ENCODE results near the gene PLEKHM2. TPM values are rescaled to one million over a fixed set of nuclear protein-coding genes. Genes with fewer than 3 reads are reported as not detected.

PLEKHM2 gene
- total RNA-seq, 1 donor from 2014 or later: 105 TPM

- intact Hi-C loops (cut with micrococcal nuclease): no loop called here
- TF ChIP-seq, protein P1, sequence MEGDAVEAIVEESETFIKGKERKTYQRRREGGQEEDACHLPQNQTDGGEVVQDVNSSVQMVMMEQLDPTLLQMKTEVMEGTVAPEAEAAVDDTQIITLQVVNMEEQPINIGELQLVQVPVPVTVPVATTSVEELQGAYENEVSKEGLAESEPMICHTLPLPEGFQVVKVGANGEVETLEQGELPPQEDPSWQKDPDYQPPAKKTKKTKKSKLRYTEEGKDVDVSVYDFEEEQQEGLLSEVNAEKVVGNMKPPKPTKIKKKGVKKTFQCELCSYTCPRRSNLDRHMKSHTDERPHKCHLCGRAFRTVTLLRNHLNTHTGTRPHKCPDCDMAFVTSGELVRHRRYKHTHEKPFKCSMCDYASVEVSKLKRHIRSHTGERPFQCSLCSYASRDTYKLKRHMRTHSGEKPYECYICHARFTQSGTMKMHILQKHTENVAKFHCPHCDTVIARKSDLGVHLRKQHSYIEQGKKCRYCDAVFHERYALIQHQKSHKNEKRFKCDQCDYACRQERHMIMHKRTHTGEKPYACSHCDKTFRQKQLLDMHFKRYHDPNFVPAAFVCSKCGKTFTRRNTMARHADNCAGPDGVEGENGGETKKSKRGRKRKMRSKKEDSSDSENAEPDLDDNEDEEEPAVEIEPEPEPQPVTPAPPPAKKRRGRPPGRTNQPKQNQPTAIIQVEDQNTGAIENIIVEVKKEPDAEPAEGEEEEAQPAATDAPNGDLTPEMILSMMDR (IDR thresholded peaks at IDR 0.05): no peak
- Mint-ChIP-seq H3K27me3 (no peaks in the 10 kb centered on the region), H3K4me3 (no peak overlapping the region), H3K36me3 (ENCODE audit: low read depth) (peaks cover 72% of the 10 kb centered on the region), H3K9me3 (no peaks in the 10 kb centered on the region), H3K4me1 (no peaks in the 10 kb centered on the region), H3K27ac (no peak overlapping the region)
- DNase-seq (no peak), ATAC-seq (ENCODE audit: low read depth) (no peak)
- CTCF ChIA-PET: no interaction called here
- POLR2A ChIA-PET: no interaction called here
Observed at GRCh38 chr1:15718199-15718601, 34.1 kb downstream of the PLEKHM2 start.

GRCh38 chr1:15719381-15720120 is 35.4 kb downstream of the PLEKHM2 start:
- ATAC-seq (ENCODE audit: low read depth) (no peak), DNase-seq (no peak)
- no peaks in the 10 kb centered on the region for H3K9me3 Mint-ChIP-seq
- intact Hi-C loops (cut with micrococcal nuclease): loop anchor here (5.0 kb wide), 1 partner anchor 177 kb away; no protein-coding TSS in a partner anchor
- ChIA-PET CTCF (interaction anchor here (0.7 kb wide), 1 partner anchor 20 kb away, joined by 4 read pairs; no protein-coding TSS in a partner anchor), POLR2A (no interaction called here)
- TF ChIP-seq, protein P1 (IDR thresholded peaks at IDR 0.05): no peak
- H3K27ac Mint-ChIP-seq: no peak overlapping the region
- no peaks in the 10 kb centered on the region for H3K4me1 Mint-ChIP-seq
- no peaks in the 10 kb centered on the region for H3K27me3 Mint-ChIP-seq
- no peak overlapping the region for H3K4me3 Mint-ChIP-seq
- peaks cover 73% of the 10 kb centered on the region for H3K36me3 Mint-ChIP-seq (ENCODE audit: low read depth)

- Mint-ChIP-seq H3K4me3 (no peak overlapping the region), H3K9me3 (no peaks in the 10 kb centered on the region), H3K27ac (no peak overlapping the region), H3K36me3 (ENCODE audit: low read depth) (peaks cover 77% of the 10 kb centered on the region), H3K4me1 (no peaks in the 10 kb centered on the region), H3K27me3 (no peaks in the 10 kb centered on the region)
- ATAC-seq (ENCODE audit: low read depth): no peak
- ChIA-PET POLR2A (no interaction called here), CTCF (interaction anchor here (1.2 kb wide), 1 partner anchor 21 kb away, joined by 4 read pairs; no protein-coding TSS in a partner anchor)
- DNase-seq: no peak
- TF ChIP-seq, protein P1 (IDR thresholded peaks at IDR 0.05): no peak
- intact Hi-C loops (cut with micrococcal nuclease): loop anchor here (5.0 kb wide), 1 partner anchor 179 kb away; no protein-coding TSS in a partner anchor
Observed at GRCh38 chr1:15720861-15721260, 36.7 kb downstream of the PLEKHM2 start.

GRCh38 chr1:15722411-15722810 is 38.3 kb downstream of the PLEKHM2 start:
- Mint-ChIP-seq H3K27me3 (no peaks in the 10 kb centered on the region), H3K36me3 (ENCODE audit: low read depth) (peaks cover 79% of the 10 kb centered on the region), H3K4me1 (no peaks in the 10 kb centered on the region), H3K4me3 (no peak overlapping the region), H3K27ac (no peak overlapping the region), H3K9me3 (no peaks in the 10 kb centered on the region)
- POLR2A ChIA-PET: interaction anchor here (1.0 kb wide), 1 partner anchor 8 kb away, joined by 3 read pairs; no protein-coding TSS in a partner anchor
- TF ChIP-seq, protein P1 (IDR thresholded peaks at IDR 0.05): no peak
- DNase-seq: no peak
- intact Hi-C loops (cut with micrococcal nuclease): loop anchor here (5.0 kb wide), 1 partner anchor 180 kb away; no protein-coding TSS in a partner anchor
- no peak for ATAC-seq (ENCODE audit: low read depth)
- CTCF ChIA-PET: no interaction called here

- ChIA-PET POLR2A (interaction anchor here (0.6 to 1.1 kb wide), 2 partner anchors 10 to 128 kb away, joined by 3 to 7 read pairs; no protein-coding TSS in a partner anchor), CTCF (interaction anchor here (1.3 kb wide), 1 partner anchor 72 kb away, joined by 3 read pairs; no protein-coding TSS in a partner anchor)
- TF ChIP-seq, protein P1 (IDR thresholded peaks at IDR 0.05): no peak
- ATAC-seq (ENCODE audit: low read depth) (no peak), DNase-seq (no peak)
- no peak overlapping the region for H3K27ac Mint-ChIP-seq
- H3K27me3 Mint-ChIP-seq: no peaks in the 10 kb centered on the region
- intact Hi-C loops (cut with micrococcal nuclease): loop anchor here (5.0 kb wide), 1 partner anchor 181 kb away; no protein-coding TSS in a partner anchor
- H3K4me3 Mint-ChIP-seq: no peak overlapping the region
- no peaks in the 10 kb centered on the region for H3K4me1 Mint-ChIP-seq
- H3K9me3 Mint-ChIP-seq: no peaks in the 10 kb centered on the region
- peaks cover 79% of the 10 kb centered on the region for H3K36me3 Mint-ChIP-seq (ENCODE audit: low read depth)
Observed at GRCh38 chr1:15722836-15723532, 38.9 kb downstream of the PLEKHM2 start.

Data from activated B cell treated with CpG ODN at 0.5 μM for 24 hours (primary cell).